Transverse colon (tissue), 4 donors: ENCODE measurements around the gene TIPARP. TPM values are rescaled to one million over a fixed set of nuclear protein-coding genes. Genes with fewer than 3 reads are reported as not detected.

Experiments used
- DNase-seq: peaks from one replicate; pipeline ENCODE4 v3.0.0-alpha.2; 2019
- H3K27ac ChIP-seq, 4 donors: fragments of 200-600 bp; sonication (generic); 2 replicates each; pipeline ENCODE4 v1.5.1; 2016 to 2018; ENCODE audit warnings: inconsistent platforms in 4 of 4
- H3K27me3 ChIP-seq: fragments of 200-600 bp; sonication (generic); 2 replicates; pipeline ENCODE4 v1.5.1; 2017; ENCODE audit warnings: inconsistent platforms
- H3K36me3 ChIP-seq, 4 donors: fragments of 200-600 bp; sonication (generic); 2 replicates each; pipeline ENCODE4 v1.5.1; 2017 to 2019; ENCODE audit warnings: inconsistent platforms in 4 of 4
- H3K4me1 ChIP-seq, 4 donors: fragments of 200-600 bp; sonication (generic); 2 replicates each; pipeline ENCODE4 v1.5.1; 2017 to 2020; ENCODE audit warnings: inconsistent platforms in 4 of 4
- H3K4me3 ChIP-seq, 4 donors: fragments of 200-600 bp; sonication (generic); 1 replicate in 1 of 4; 2 replicates in 3 of 4; pipeline versions ENCODE4 v1.5.1 to v1.6.1; 2017 to 2019; ENCODE audit warnings: inconsistent platforms in 4 of 4
- H3K9me3 ChIP-seq, 2 donors: fragments of 200-600 bp; sonication (generic); 2 replicates each; pipeline ENCODE4 v1.5.1; 2017 to 2019; ENCODE audit warnings: inconsistent platforms in 2 of 2
- CTCF ChIP-seq, 5 experiments: fragments of 200-600 bp in 3 of 5; fragments of 450-650 bp in 2 of 5; sonication (generic) in 3 of 5; IDR thresholded peaks; 1 replicate in 2 of 5; 2 replicates in 3 of 5; pipeline ENCODE4 v1.5.1; 2016 to 2017; ENCODE audit warnings: antibody characterized with exemption in 5 of 5, inconsistent platforms in 3 of 5, mild to moderate bottlenecking in 2 of 5, moderate library complexity in 1 of 5
- EP300 ChIP-seq: sonication (generic); formaldehyde crosslinking; IDR thresholded peaks from one replicate; pipeline ENCODE4 v1.6.1; 2017; ENCODE audit warnings: antibody characterized with exemption, low read depth
- POLR2A ChIP-seq: fragments of 450-650 bp; IDR thresholded peaks from one replicate; pipeline ENCODE4 v1.6.1; 2016; ENCODE audit warnings: antibody characterized with exemption, mild to moderate bottlenecking, moderate library complexity
- POLR2AphosphoS5 ChIP-seq, 3 donors: sonication (generic); formaldehyde crosslinking; IDR thresholded peaks; one replicate each; pipeline ENCODE4 v1.6.1; 2016; ENCODE audit warnings: antibody characterized with exemption in 3 of 3
- WGBS, 2 donors: methylation state at CpG; one replicate each; pipeline ENCODE4 v1.1.5; 2018; ENCODE audit warnings: low coverage in 1 of 2; 5-methylcytosine and 5-hydroxymethylcytosine counted together
- in situ Hi-C, 4 donors: fragments of 200-750 bp; cut with MboI; loops; one replicate each; pipeline versions ENCODE4 v1.15.0 to v1.15.1; 2017; ENCODE audit warnings: low sequenced_read_pairs in 3 of 4, low pct_ligation_motif_present in 1 of 4, low pct_unique_long_range_greater_than_20kb in 1 of 4
- intact Hi-C: fragments of 100-400 bp; cut with DNase I; formaldehyde crosslinking; loops from one replicate; pipeline ENCODE4 v1.15.1; 2023; ENCODE audit warnings: low total_unique reads
- total RNA-seq, 4 donors: library from RNA; depleted of rRNA; stranded (reverse); fragments of >200 nt; gene quantifications; one replicate each; pipeline ENCODE4 v1.1.0, GENCODE V29; 2016

TIPARP gene
- total RNA-seq, 4 donors from 2014 or later, result 11.9 to 47.1 (median 34.3) TPM

- H3K9me3 ChIP-seq, result no peaks in the 10 kb centered on the region
- no peaks in the 10 kb centered on the region for H3K4me1 ChIP-seq
- no peaks in the 10 kb centered on the region for H3K27me3 ChIP-seq
- 87% methylated on average over 5 of the region's 5 CpGs; no CpG with 5 or more reads in 1 of the 2 donors for WGBS, 2 donors
- no peak for TF ChIP-seq CTCF (IDR thresholded peaks at IDR 0.05)
- no peak for TF ChIP-seq POLR2AphosphoS5 (IDR thresholded peaks at IDR 0.05)
- no peak for TF ChIP-seq EP300
- no peak for TF ChIP-seq POLR2A
- H3K4me3 ChIP-seq, result no peak overlapping the region
- no peaks in the 10 kb centered on the region for H3K36me3 ChIP-seq
- H3K27ac ChIP-seq, result no peak overlapping the region
- intact Hi-C loops (no loop called here), in situ Hi-C loops (no loop called here)
- DNase-seq, result no peak
Observed at GRCh38 chr3:156628836-156629618, 45.4 kb upstream of the TIPARP start.

GRCh38 chr3:156630081-156630772 is 44.2 kb upstream of the TIPARP start:
- DNase-seq, result no peak
- no peak for TF ChIP-seq CTCF (IDR thresholded peaks at IDR 0.05)
- no peak for TF ChIP-seq POLR2AphosphoS5 (IDR thresholded peaks at IDR 0.05)
- no peak for TF ChIP-seq EP300
- no peak for TF ChIP-seq POLR2A
- no peaks in the 10 kb centered on the region for H3K27me3 ChIP-seq
- H3K4me1 ChIP-seq, result no peaks in the 10 kb centered on the region
- H3K9me3 ChIP-seq, result no peaks in the 10 kb centered on the region
- no peaks in the 10 kb centered on the region for H3K36me3 ChIP-seq
- intact Hi-C loops, result no loop called here
- H3K4me3 ChIP-seq, result no peak overlapping the region
- H3K27ac ChIP-seq, result no peak overlapping the region
- in situ Hi-C loops, result no loop called here

- intact Hi-C loops, result no loop called here
- Histone ChIP-seq H3K9me3 (no peaks in the 10 kb centered on the region), H3K36me3 (no peaks in the 10 kb centered on the region), H3K27me3 (no peaks in the 10 kb centered on the region), H3K4me3 (no peak overlapping the region), H3K27ac (no peak overlapping the region), H3K4me1 (no peaks in the 10 kb centered on the region)
- DNase-seq, result no peak
- no peak for TF ChIP-seq POLR2AphosphoS5 (IDR thresholded peaks at IDR 0.05)
- TF ChIP-seq CTCF (IDR thresholded peaks at IDR 0.05), result no peak
- no peak for TF ChIP-seq POLR2A
- TF ChIP-seq EP300, result no peak
- in situ Hi-C loops, result no loop called here
- WGBS, 2 donors, result 81% methylated on average over 3 of the region's 3 CpGs; no CpG with 5 or more reads in 1 of the 2 donors
Observed at GRCh38 chr3:156630773-156631093, 43.7 kb upstream of the TIPARP start.

GRCh38 chr3:156631323-156631722 is 43.1 kb upstream of the TIPARP start:
- 79% methylated on average over 1 of the region's 1 CpG; no CpG with 5 or more reads in 1 of the 2 donors for WGBS, 2 donors
- H3K27me3 ChIP-seq, result no peaks in the 10 kb centered on the region
- no peak overlapping the region for H3K4me3 ChIP-seq
- no peaks in the 10 kb centered on the region for H3K9me3 ChIP-seq
- intact Hi-C loops (no loop called here), in situ Hi-C loops (no loop called here)
- DNase-seq, result no peak
- no peaks in the 10 kb centered on the region for H3K36me3 ChIP-seq
- peaks cover 0 to 2% (median 0%) of the 10 kb centered on the region in 4 donors for H3K4me1 ChIP-seq
- no peak overlapping the region for H3K27ac ChIP-seq
- TF ChIP-seq EP300 (no peak), POLR2A (no peak), POLR2AphosphoS5 (IDR thresholded peaks at IDR 0.05) (no peak), CTCF (IDR thresholded peaks at IDR 0.05) (no peak)
